Kidney (tissue), 14 donors: ENCODE results near the gene GSC2. TPM values are rescaled to one million over a fixed set of nuclear protein-coding genes. Genes with fewer than 3 reads are reported as not detected.

Experiments
- DNase-seq, 5 donors: peaks; one replicate each; pipeline ENCODE4 v3.0.0-alpha.2; 2013 to 2020
- FAIRE-seq: peaks from 2 replicates; lab custom pipeline; 2012; peaks lifted over from hg19 to GRCh38; lab: Jason Lieb, UNC
- H3K27ac ChIP-seq, 2 donors: one replicate each; pipeline ENCODE4 v1.7.0; 2013; ENCODE audit warnings: low read depth in 2 of 2, low read length in 2 of 2, inconsistent platforms in 1 of 2
- H3K27me3 ChIP-seq: one replicate; pipeline ENCODE4 v1.7.1; 2013; ENCODE audit warnings: low read length, inconsistent platforms; ENCODE audit not compliant: control insufficient read depth, insufficient read depth
- H3K36me3 ChIP-seq, 3 donors: one replicate each; pipeline versions ENCODE4 v1.7.0 to v1.7.1; 2013; ENCODE audit warnings: low read length in 3 of 3, control low read depth in 1 of 3, inconsistent platforms in 1 of 3; ENCODE audit not compliant: insufficient read depth in 3 of 3, control insufficient read depth in 2 of 3
- H3K4me1 ChIP-seq, 3 donors: one replicate each; pipeline versions ENCODE4 v1.7.0 to v1.7.1; 2013; ENCODE audit warnings: low read length in 3 of 3, inconsistent platforms in 1 of 3, low read depth in 1 of 3; ENCODE audit not compliant: control insufficient read depth in 2 of 3, insufficient read depth in 2 of 3
- H3K4me3 ChIP-seq, 3 donors: one replicate each; pipeline versions ENCODE4 v1.7.0 to v1.8.1; 2013; ENCODE audit warnings: low read length in 3 of 3, control low read depth in 1 of 3, inconsistent platforms in 1 of 3
- H3K9ac ChIP-seq, 3 donors: one replicate each; pipeline versions ENCODE4 v1.7.0 to v1.7.1; 2013; ENCODE audit warnings: low read length in 3 of 3, control low read depth in 1 of 3, inconsistent platforms in 1 of 3
- H3K9me3 ChIP-seq, 3 donors: one replicate each; pipeline versions ENCODE4 v1.7.0 to v1.7.1; 2013; ENCODE audit warnings: low read length in 3 of 3, control low read depth in 1 of 3, inconsistent platforms in 1 of 3; ENCODE audit not compliant: control insufficient read depth in 2 of 3, insufficient read depth in 1 of 3
- intact Hi-C: fragments of 100-400 bp; cut with DNase I; formaldehyde crosslinking; loops from one replicate; pipeline ENCODE4 v1.11.1; 2022
- polyA plus RNA-seq: library from polyadenylated mRNA; stranded (reverse); fragments of 350-450 nt; fragmentation: Illumina TruSeq; extraction: RNeasy Lipid Tissue Mini Kit (QIAGEN cat#74804); gene quantifications from one replicate; pipeline ENCODE4 v1.2.3, GENCODE V29; 2014; ENCODE audit warnings: low read depth, low replicate concordance; ENCODE audit not compliant: insufficient read depth
- total RNA-seq: library from RNA; stranded (reverse); fragmentation: NEBNext Ultra II Directional; extraction: Animal tissue kit (Norgen Biotek cat#: 25700); gene quantifications from one replicate; pipeline ENCODE4 v1.2.1, GENCODE V29; 2021
- TF ChIP-seq, protein P1 (sequence below): IDR thresholded peaks from 3 replicates; pipeline ENCODE4 v1.5.1; 2012; ENCODE audit warnings: mild to moderate bottlenecking, moderate library complexity, borderline replicate concordance; ENCODE audit not compliant: insufficient read depth; ENCODE audit errors: extremely low read depth
- donor health status: control.
- donor health status: control.
- donor health status: control.
- donor health status: control.
- donor health status: control.
- donor health status: DM: yes; HTN: yes; CAD: no.
- donor health status: Normal renal cell carcinoma (clear cell type).

The GSC2 gene
- total and polyA plus RNA-seq, 2 donors from 2014 or later: not detected

DNA sequence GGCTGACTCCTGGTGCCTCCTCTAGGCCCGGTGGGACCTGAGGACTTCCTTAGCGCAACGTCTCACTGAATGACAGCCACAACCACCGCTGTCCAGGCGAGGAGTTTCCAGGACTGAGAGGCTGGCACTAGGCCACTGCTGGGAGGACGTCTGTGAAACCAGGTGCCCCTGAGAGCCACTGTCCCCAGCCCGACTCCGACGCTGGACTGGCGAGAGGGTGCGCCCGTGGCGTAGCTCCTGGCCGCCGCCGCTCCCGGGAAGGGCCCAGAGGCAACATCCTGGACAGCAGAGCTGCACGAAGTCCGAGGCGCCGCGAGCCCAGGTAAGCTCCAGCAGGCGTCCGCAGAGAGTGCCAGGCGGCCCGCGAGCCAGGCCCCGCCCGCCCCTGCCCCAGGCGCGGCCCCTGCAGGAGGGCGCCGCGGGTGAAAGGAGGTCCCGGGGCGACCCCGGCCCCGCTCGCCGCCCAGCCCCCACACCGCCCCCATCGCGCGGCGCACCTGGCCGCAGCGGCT lies 28.4 kb downstream of the GSC2 start:
- intact Hi-C loops: no loop called here
- peaks cover 0 to 31% (median 20%) of the 10 kb centered on the region in 3 donors for H3K4me1 ChIP-seq
- FAIRE-seq: no peak

DNA sequence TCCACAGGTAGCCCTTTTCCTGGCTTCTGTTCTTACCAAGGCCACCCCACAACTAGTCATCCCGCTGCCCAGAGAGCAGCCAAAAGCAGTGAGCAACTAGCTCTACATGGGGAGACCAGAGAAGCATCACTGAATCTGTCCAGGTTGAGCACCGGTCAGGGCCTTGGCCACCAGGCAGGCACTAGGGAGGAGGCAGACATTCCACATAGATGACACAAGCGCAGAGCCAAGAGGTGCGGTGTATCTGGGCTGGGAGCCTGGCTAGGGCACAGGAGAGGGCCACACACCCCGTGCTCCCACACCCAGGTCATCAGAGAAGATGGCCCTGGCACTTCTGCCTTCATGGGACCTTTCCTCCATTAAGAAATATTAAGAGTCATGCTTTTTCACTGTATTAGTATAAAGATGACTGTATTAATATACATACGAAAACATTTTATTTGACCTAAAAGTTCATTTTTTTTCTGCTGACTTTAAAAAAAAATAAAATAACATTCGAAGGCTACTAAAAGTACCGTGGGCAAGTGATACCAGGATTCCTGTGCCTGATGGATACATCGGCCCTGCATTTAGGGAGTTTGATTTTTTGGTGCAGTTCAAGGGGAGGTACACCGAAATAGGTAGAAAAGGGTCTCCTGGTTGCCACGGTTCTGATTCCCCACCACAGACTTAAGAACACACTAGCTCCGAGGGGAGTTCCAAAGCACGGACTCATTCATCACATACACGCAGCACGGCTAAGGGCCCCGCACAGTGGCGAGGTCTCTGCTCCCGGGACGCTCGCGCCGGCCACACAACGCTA lies 29.1 kb downstream of the GSC2 start:
- Histone ChIP-seq H3K27ac (peak overlapping the region; percentile 86 to 88), H3K4me3 (peak overlapping the region; percentile 78 to 94 (median 91)), H3K9ac (peak overlapping the region; percentile 74 to 80 (median 78)), H3K4me1 (peaks cover 0 to 32% (median 20%) of the 10 kb centered on the region in 3 donors), H3K27me3 (no peaks in the 10 kb centered on the region), H3K9me3 (no peaks in the 10 kb centered on the region), H3K36me3 (no peaks in the 10 kb centered on the region)
- FAIRE-seq (no peak), DNase-seq (peak in 4 of 5 donors; percentile 44 to 69 (median 66))
- intact Hi-C loops: no loop called here
- TF ChIP-seq, protein P1, sequence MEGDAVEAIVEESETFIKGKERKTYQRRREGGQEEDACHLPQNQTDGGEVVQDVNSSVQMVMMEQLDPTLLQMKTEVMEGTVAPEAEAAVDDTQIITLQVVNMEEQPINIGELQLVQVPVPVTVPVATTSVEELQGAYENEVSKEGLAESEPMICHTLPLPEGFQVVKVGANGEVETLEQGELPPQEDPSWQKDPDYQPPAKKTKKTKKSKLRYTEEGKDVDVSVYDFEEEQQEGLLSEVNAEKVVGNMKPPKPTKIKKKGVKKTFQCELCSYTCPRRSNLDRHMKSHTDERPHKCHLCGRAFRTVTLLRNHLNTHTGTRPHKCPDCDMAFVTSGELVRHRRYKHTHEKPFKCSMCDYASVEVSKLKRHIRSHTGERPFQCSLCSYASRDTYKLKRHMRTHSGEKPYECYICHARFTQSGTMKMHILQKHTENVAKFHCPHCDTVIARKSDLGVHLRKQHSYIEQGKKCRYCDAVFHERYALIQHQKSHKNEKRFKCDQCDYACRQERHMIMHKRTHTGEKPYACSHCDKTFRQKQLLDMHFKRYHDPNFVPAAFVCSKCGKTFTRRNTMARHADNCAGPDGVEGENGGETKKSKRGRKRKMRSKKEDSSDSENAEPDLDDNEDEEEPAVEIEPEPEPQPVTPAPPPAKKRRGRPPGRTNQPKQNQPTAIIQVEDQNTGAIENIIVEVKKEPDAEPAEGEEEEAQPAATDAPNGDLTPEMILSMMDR: no peak

More for the DNA sequence above, 28.4 kb downstream of the GSC2 start:
- TF ChIP-seq, protein P1: no peak
- H3K9ac ChIP-seq: peak overlapping the region; percentile 74 to 80 (median 80)
- DNase-seq: peak; percentile 49 to 90 (median 60)
- H3K36me3 ChIP-seq: no peaks in the 10 kb centered on the region
- H3K27ac ChIP-seq: peak overlapping the region; percentile 86 to 88
- H3K27me3 ChIP-seq: no peaks in the 10 kb centered on the region
- H3K4me3 ChIP-seq: peak overlapping the region; percentile 78 to 94 (median 91)
- no peaks in the 10 kb centered on the region for H3K9me3 ChIP-seq

DNA sequence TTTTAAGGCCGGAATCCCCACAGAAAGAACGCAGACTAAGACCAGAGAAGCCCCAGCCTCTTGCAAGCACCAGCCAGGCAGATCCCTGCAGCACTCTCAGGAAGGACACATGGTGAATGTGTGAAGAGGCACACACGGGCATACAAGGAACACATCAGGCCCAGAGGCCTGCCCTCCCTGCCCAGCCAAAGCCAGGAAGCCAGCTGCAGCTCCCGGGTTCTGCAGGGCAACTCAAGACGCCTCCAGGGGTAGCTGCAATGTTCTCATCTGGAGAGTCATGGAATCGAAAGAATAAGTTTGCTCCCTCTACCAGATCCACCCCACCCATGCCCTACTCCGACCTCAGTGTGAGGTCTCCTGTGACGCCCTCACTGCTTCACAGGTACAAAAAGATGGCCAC lies 30.1 kb downstream of the GSC2 start:
- Histone ChIP-seq H3K27ac (no peak overlapping the region), H3K27me3 (no peaks in the 10 kb centered on the region), H3K9me3 (no peaks in the 10 kb centered on the region), H3K9ac (no peak overlapping the region), H3K36me3 (no peaks in the 10 kb centered on the region), H3K4me3 (no peak overlapping the region), H3K4me1 (peaks cover 0 to 32% (median 24%) of the 10 kb centered on the region in 3 donors)
- intact Hi-C loops: loop anchor here (5.0 kb wide), 1 partner anchor 47 kb away; no protein-coding TSS in a partner anchor
- FAIRE-seq (no peak), DNase-seq (no peak)
- TF ChIP-seq, protein P1: no peak
